ENCODE results near the gene SYNGR1.

Gene SYNGR1

DNA sequence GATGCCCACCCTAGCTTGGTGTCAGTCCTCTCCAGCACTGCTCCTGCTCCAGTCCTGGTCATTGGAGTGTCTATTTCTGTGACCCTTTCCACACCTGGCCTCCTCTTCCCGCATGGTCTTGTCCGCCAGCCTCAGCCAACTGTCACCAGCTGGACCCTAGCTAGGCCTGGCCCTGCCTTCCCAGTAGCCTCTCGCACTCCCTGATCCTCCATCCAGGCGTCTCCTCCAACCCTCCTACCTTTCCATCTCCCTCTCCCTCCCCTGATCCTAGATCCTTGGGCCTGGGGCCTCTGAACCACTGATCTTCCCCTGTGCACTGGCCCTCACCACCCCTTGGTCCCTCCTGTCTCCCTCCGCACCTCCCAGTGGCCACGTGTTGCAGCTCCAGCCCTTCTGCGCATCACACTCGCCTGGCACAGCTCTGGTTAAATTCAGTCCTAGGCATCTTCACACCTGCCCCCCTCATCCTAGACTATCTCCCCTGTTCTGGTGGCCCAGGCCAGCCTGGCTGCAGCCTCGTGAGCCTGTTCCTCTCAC, 9.9 kb downstream of the SYNGR1 start:
- no peaks in the 10 kb centered on the region for H3K36me3 ChIP-seq (ENCODE audit: control insufficient read depth, insufficient read depth, low read length)
- H3K4me1 ChIP-seq (ENCODE audit: control insufficient read depth, insufficient read depth, low read length) = peaks cover 6% of the 10 kb centered on the region
- H3K27ac ChIP-seq (ENCODE audit: low read depth, low read length) = no peak overlapping the region
- H3K9ac ChIP-seq (ENCODE audit: low read length) = no peak overlapping the region
- no peak overlapping the region for H3K4me3 ChIP-seq (ENCODE audit: low read length)
- H3K27me3 ChIP-seq (ENCODE audit: control insufficient read depth, insufficient read depth, low read length) = no peaks in the 10 kb centered on the region

DNA sequence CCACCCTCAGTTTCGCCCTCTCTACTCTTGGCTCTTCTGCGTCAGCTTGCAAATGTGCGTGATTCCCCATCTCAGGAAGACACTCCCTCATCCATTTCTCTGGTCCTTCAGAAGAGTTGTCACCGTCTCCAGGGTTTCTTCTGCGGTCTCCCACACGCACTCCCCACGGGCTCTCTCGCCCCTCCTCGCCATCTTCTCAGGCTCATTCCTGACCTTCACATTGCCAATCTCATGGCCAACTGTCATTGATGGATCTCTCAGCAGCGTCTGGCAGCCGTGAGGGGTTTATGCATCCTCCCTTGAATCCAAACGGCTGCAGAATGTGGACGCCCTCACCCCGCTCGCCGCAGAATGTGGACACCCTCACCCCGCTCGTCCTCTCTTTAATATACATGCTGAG, 10.5 kb downstream of the SYNGR1 start:
- Histone ChIP-seq H3K9ac (ENCODE audit: low read length) (no peak overlapping the region), H3K36me3 (ENCODE audit: control insufficient read depth, insufficient read depth, low read length) (no peaks in the 10 kb centered on the region), H3K4me1 (ENCODE audit: control insufficient read depth, insufficient read depth, low read length) (peaks cover 6% of the 10 kb centered on the region), H3K4me3 (ENCODE audit: low read length) (no peak overlapping the region), H3K27ac (ENCODE audit: low read depth, low read length) (no peak overlapping the region), H3K27me3 (ENCODE audit: control insufficient read depth, insufficient read depth, low read length) (no peaks in the 10 kb centered on the region)

DNA sequence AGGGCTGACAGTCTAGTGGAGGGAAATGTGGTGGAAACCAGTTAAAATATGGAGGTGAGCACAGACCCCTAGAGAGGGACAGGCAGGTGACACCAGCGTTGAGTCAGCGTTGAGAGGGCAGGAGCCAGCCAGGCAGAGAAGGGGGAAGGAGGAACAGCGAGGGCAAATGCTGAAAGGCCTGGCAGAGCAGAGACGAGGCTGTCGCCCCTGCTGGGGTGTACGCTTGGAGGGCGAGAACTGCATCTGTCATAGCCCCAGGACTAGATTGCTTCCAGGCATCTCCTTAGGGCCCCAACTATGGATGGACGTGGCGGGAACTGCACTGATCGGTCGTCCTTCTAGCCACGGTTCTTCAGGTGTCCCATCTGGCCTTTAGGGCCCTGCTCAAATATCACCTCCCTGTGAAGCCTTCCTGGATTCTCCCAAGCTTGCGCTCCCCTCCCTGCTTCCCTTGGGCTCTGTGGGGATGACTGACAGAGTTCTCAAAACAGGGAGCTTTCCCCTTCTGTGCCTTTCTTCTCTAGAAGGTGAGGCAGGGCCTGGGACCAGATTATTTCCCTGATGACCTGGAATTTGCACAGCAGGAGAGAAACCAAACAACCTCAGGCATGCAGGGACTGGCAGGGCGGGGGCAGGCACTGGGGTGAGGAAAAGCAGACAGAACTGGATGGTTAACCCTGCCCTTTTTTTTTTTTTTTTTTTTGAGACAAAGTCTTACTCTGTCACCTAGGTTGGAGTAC, 11.1 kb downstream of the SYNGR1 start:
- no peak overlapping the region for H3K9ac ChIP-seq (ENCODE audit: low read length)
- no peak overlapping the region for H3K4me3 ChIP-seq (ENCODE audit: low read length)
- peaks cover 6% of the 10 kb centered on the region for H3K4me1 ChIP-seq (ENCODE audit: control insufficient read depth, insufficient read depth, low read length)
- no peak overlapping the region for H3K27ac ChIP-seq (ENCODE audit: low read depth, low read length)
- no peaks in the 10 kb centered on the region for H3K36me3 ChIP-seq (ENCODE audit: control insufficient read depth, insufficient read depth, low read length)
- H3K27me3 ChIP-seq (ENCODE audit: control insufficient read depth, insufficient read depth, low read length) = no peaks in the 10 kb centered on the region

DNA sequence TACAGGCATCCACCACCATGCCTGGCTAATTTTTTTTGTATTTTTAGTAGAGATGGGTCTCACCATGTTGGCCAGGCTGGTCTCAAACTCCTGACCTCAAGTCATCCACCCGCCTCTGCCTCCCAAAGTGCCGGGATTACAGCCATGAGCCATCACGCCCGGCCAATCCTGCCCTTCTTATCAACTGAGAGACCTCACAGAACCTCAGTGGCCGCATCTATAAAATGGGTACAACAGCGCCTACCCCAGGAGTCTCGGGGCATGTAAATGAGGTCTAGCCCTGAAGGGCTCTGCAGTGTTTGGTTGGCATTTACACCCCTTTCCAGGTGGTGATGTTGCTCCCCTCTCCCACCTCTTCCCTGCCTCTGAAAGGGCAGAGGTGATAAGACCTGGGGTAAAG, 11.7 kb downstream of the SYNGR1 start:
- H3K4me3 ChIP-seq (ENCODE audit: low read length) = no peak overlapping the region
- no peak overlapping the region for H3K9ac ChIP-seq (ENCODE audit: low read length)
- H3K4me1 ChIP-seq (ENCODE audit: control insufficient read depth, insufficient read depth, low read length) = peaks cover 6% of the 10 kb centered on the region
- H3K27ac ChIP-seq (ENCODE audit: low read depth, low read length) = no peak overlapping the region
- H3K36me3 ChIP-seq (ENCODE audit: control insufficient read depth, insufficient read depth, low read length) = no peaks in the 10 kb centered on the region
- H3K27me3 ChIP-seq (ENCODE audit: control insufficient read depth, insufficient read depth, low read length) = no peaks in the 10 kb centered on the region

DNA sequence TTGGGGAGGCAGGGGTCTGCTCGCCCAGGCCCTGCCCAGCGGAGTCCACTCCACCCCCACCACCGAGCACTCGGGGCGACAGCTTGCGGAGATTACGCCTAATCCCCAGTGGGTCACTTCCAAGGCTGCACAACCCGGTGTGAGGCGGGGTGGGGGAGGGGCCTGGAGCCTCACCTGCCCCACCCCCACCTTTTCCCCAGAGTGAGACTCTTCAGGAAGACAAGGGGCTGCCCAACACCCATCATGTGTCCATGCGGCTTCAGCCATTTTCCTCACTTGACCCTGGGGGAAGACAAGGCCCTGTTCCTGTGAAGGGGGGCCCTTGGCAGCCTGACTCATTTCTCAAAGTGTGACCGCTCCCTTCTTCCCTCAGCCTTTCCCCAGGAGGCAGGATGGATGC, 12.5 kb downstream of the SYNGR1 start:
- no peak overlapping the region for H3K4me3 ChIP-seq (ENCODE audit: low read length)
- H3K4me1 ChIP-seq (ENCODE audit: control insufficient read depth, insufficient read depth, low read length) = peaks cover 6% of the 10 kb centered on the region
- no peak overlapping the region for H3K9ac ChIP-seq (ENCODE audit: low read length)
- H3K27me3 ChIP-seq (ENCODE audit: control insufficient read depth, insufficient read depth, low read length) = no peaks in the 10 kb centered on the region
- no peaks in the 10 kb centered on the region for H3K36me3 ChIP-seq (ENCODE audit: control insufficient read depth, insufficient read depth, low read length)
- H3K27ac ChIP-seq (ENCODE audit: low read depth, low read length) = no peak overlapping the region

DNA sequence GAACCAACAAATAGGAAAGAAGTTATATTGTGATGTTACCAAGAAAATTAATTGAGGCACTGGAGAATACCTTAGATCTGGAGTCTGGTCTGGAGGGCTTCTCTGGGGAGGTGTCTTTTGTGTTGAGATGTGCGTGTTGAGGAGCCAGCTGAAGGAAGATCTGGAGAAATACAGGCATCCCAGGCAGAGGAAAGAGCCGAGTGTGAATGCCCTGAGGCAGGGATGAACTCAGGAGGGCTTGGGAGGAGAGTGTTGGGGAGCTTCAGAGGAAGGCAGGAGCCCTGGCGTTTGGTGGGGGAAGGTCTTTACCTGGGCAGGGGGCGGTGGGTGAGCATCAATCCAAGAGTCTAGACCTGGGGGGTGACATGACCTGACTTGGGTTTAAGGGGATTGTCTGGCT, 13.1 kb downstream of the SYNGR1 start:
- H3K27ac ChIP-seq (ENCODE audit: low read depth, low read length) = no peak overlapping the region

DNA sequence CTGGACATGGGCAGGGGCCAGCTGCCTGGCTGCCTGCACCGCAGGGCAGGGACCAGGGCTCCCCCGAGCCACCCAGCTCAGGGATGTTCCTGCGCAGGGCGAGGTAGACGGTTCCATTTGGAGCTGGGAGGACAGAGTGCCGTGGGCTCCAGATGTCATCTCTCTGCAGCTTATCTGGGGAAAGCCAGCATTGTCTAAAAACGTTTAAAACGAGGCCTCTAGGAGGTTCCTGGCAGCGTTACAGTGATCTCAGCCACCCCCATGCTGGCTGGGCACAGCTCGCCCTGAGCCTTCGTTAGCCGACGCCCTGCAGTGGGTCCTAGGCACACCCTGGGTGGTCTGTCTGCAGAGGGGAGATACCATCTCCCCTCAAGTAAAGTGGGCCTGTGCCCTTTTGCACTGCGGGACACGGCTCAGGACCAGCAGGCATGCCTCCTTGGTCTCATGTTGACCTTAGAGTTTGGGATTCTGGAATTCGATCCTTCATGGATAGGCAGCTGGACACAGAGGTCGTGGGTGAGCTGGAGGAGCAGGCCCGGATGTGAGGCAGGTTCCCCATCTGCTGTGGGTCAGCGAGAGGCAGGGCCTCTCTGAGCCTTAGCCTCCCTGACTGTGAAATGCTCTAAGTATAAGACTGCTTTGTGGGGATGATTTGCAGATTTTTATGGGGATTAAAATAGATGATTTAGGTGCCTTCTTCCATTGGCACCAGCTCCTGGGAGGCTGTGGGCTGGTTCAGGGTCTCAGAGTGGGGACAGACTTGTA, 14.1 kb downstream of the SYNGR1 start:
- Histone ChIP-seq H3K27me3 (ENCODE audit: control insufficient read depth, insufficient read depth, low read length) (no peaks in the 10 kb centered on the region), H3K27ac (ENCODE audit: low read depth, low read length) (no peak overlapping the region), H3K4me1 (ENCODE audit: control insufficient read depth, insufficient read depth, low read length) (peaks cover 6% of the 10 kb centered on the region), H3K9ac (ENCODE audit: low read length) (no peak overlapping the region), H3K36me3 (ENCODE audit: control insufficient read depth, insufficient read depth, low read length) (no peaks in the 10 kb centered on the region), H3K4me3 (ENCODE audit: low read length) (no peak overlapping the region)

More for the DNA sequence above, 13.1 kb downstream of the SYNGR1 start:
- no peaks in the 10 kb centered on the region for H3K27me3 ChIP-seq (ENCODE audit: control insufficient read depth, insufficient read depth, low read length)
- H3K36me3 ChIP-seq (ENCODE audit: control insufficient read depth, insufficient read depth, low read length) = no peaks in the 10 kb centered on the region
- no peak overlapping the region for H3K9ac ChIP-seq (ENCODE audit: low read length)
- H3K4me1 ChIP-seq (ENCODE audit: control insufficient read depth, insufficient read depth, low read length) = peaks cover 6% of the 10 kb centered on the region
- no peak overlapping the region for H3K4me3 ChIP-seq (ENCODE audit: low read length)

DNA sequence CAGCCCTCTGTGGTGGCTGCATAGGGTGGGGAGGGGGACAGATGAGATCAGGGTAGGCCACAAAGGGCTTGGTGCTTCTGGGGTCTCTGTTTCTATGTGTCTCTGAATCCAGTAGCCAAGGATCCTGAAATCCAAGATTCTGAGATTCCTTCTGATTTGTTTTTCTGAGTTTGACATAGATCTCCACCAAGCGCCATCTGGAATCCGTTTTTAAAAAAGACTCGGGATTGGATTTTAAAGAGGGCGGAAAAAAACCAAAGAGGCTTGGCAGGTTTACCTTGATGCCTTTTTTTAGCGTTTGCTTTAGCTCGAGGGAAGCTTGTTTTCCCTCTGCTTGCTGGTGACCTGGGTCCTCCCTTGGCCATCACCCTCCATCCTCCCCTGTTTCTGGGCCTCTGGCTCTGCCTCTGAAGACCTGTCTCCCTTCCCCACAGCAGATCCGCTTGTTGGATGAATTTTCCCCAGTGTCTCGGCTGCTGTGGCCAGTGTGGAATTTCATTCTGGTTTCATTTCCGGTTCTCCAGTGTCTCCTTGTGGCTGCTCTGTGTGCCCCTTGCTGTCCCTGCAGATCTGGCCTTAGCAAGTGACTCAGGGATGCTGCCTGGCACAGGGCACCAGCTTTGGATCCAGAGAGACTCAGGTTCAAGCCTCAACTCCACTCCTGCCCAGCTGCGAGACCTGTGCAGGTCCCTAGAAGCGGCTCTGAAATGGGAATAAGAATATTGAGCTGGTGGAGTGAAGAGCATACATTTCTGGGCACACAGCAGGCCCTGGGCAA, 15.1 kb downstream of the SYNGR1 start:
- H3K36me3 ChIP-seq (ENCODE audit: control insufficient read depth, insufficient read depth, low read length) = no peaks in the 10 kb centered on the region
- H3K27me3 ChIP-seq (ENCODE audit: control insufficient read depth, insufficient read depth, low read length) = no peaks in the 10 kb centered on the region
- no peak overlapping the region for H3K9ac ChIP-seq (ENCODE audit: low read length)
- no peak overlapping the region for H3K27ac ChIP-seq (ENCODE audit: low read depth, low read length)
- H3K4me1 ChIP-seq (ENCODE audit: control insufficient read depth, insufficient read depth, low read length) = peaks cover 6% of the 10 kb centered on the region
- no peak overlapping the region for H3K4me3 ChIP-seq (ENCODE audit: low read length)

DNA sequence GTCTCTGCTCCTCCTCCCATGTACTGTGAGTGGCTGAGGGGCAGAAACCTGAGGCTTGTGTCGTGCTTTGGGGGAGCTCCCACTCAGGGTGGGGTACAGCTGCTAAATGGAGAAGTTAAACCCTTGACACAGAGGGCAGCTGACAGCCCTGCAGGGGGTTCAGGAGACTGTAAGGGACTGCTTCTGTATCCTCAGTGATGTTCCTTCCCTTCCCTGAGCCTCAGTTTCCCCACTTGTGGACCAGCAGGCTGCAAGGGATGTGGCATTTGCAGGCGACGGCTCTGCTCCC, 15.6 kb downstream of the SYNGR1 start:
- H3K27ac ChIP-seq (ENCODE audit: low read depth, low read length) = no peak overlapping the region
- H3K27me3 ChIP-seq (ENCODE audit: control insufficient read depth, insufficient read depth, low read length) = no peaks in the 10 kb centered on the region
- H3K9ac ChIP-seq (ENCODE audit: low read length) = no peak overlapping the region
- H3K4me3 ChIP-seq (ENCODE audit: low read length) = no peak overlapping the region
- no peaks in the 10 kb centered on the region for H3K36me3 ChIP-seq (ENCODE audit: control insufficient read depth, insufficient read depth, low read length)
- H3K4me1 ChIP-seq (ENCODE audit: control insufficient read depth, insufficient read depth, low read length) = peaks cover 6% of the 10 kb centered on the region

DNA sequence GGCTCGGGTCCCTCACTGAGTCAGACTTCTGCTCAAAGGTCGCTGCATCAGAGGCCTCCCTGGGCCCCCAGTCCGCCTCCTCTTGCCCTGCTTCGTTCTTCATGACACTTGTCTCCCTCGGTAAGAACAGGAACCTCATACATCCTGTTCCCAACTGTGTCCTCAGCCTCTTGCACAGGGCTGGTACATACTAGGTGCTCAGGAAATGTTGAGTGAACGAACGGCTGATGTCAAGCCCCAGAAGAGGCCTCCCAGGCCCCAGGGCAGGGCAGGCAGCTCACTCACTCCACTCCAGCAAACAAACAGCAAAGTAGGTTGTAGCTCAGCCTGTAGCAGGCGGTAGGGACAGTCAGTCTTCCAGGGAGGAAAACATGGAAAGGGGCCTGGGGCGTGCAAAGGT, 17.2 kb downstream of the SYNGR1 start:
- Histone ChIP-seq H3K36me3 (ENCODE audit: control insufficient read depth, insufficient read depth, low read length) (no peaks in the 10 kb centered on the region), H3K9ac (ENCODE audit: low read length) (no peak overlapping the region), H3K27ac (ENCODE audit: low read depth, low read length) (no peak overlapping the region), H3K4me1 (ENCODE audit: control insufficient read depth, insufficient read depth, low read length) (peaks cover 6% of the 10 kb centered on the region), H3K4me3 (ENCODE audit: low read length) (no peak overlapping the region), H3K27me3 (ENCODE audit: control insufficient read depth, insufficient read depth, low read length) (no peaks in the 10 kb centered on the region)

DNA sequence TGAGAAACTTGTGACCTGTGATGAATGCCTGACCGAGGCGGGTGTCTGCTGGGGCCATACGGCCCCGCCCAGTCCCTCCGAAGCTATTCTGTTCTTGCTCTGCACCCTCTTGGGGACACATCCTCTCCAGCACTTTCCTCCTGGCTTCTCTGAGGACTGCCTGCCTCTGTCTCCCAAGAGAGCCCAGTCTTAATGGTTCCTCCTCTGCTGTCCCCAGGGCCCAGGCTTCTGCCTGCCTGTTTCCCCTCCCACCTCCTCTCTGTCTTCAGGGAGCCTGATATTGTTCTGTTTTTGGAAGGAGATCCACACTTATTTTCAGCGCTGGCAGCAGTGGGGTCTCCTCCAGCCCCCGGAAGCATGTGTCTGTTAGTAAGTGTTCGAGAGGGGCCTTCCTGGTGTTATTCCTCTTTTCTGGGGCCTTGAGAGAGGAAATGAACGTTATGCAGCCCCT, 18.7 kb downstream of the SYNGR1 start:
- Histone ChIP-seq H3K4me1 (ENCODE audit: control insufficient read depth, insufficient read depth, low read length) (peaks cover 6% of the 10 kb centered on the region), H3K36me3 (ENCODE audit: control insufficient read depth, insufficient read depth, low read length) (no peaks in the 10 kb centered on the region), H3K4me3 (ENCODE audit: low read length) (no peak overlapping the region), H3K9ac (ENCODE audit: low read length) (no peak overlapping the region), H3K27ac (ENCODE audit: low read depth, low read length) (no peak overlapping the region), H3K27me3 (ENCODE audit: control insufficient read depth, insufficient read depth, low read length) (no peaks in the 10 kb centered on the region)

DNA sequence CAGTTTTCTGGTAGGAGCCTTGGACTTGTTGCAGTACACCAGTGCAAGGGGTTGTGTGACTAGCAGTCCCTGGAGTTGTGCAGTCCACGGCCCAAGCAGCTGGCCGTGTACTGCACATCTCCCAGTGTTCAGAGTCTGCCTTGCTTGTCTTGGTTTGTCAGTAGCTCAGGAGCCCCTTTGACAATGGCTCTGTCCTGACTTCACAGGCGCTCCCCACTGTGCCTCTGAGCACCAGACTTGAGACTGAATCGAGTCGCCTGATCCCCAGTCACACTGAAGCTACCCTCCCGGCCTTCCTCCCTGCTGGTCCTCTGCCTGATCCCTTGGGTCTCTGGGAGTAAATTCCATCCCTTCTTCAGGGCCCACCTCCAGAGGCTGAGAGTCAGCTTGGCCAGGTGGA, 19.4 kb downstream of the SYNGR1 start:
- Histone ChIP-seq H3K36me3 (ENCODE audit: control insufficient read depth, insufficient read depth, low read length) (no peaks in the 10 kb centered on the region), H3K4me1 (ENCODE audit: control insufficient read depth, insufficient read depth, low read length) (no peaks in the 10 kb centered on the region), H3K27me3 (ENCODE audit: control insufficient read depth, insufficient read depth, low read length) (no peaks in the 10 kb centered on the region), H3K27ac (ENCODE audit: low read depth, low read length) (no peak overlapping the region), H3K4me3 (ENCODE audit: low read length) (no peak overlapping the region), H3K9ac (ENCODE audit: low read length) (no peak overlapping the region)
